Skeletal muscle satellite cell (primary cell): ENCODE data around the gene KRT39. TPM values are rescaled to one million over a fixed set of nuclear protein-coding genes. Genes with fewer than 3 reads are reported as not detected.

Experiments
- H3K27me3 ChIP-seq: 2 replicates; pipeline ENCODE4 v1.7.0; 2013; ENCODE audit warnings: low read length; ENCODE audit not compliant: control insufficient read depth, insufficient read depth
- H3K36me3 ChIP-seq: 2 replicates; pipeline ENCODE4 v1.7.0; 2013; ENCODE audit warnings: mild to moderate bottlenecking, control low read depth, low read length; ENCODE audit not compliant: insufficient read depth
- H3K4me1 ChIP-seq: 2 replicates; pipeline ENCODE4 v1.7.0; 2013; ENCODE audit warnings: low read length; ENCODE audit not compliant: control insufficient read depth, insufficient read depth
- H3K4me2 ChIP-seq: 2 replicates; pipeline ENCODE4 v1.7.0; 2013; ENCODE audit warnings: mild to moderate bottlenecking, low read length
- H3K4me3 ChIP-seq: 2 replicates; pipeline ENCODE4 v1.7.0; 2013; ENCODE audit warnings: low read length
- H3K9ac ChIP-seq: 2 replicates; pipeline ENCODE4 v1.7.0; 2013; ENCODE audit warnings: mild to moderate bottlenecking, low read depth, low read length, moderate library complexity
- H3K9me3 ChIP-seq: replicated peaks from 2 replicates; pipeline ENCODE4 v1.7.0; 2013; ENCODE audit warnings: mild to moderate bottlenecking, control low read depth, low read length
- total RNA-seq: library from RNA; depleted of rRNA; stranded (reverse); fragments of >200 nt; gene quantifications from 2 replicates; pipeline ENCODE4 v1.2.3, GENCODE V29; 2012; rRNA removed

Gene KRT39
- total RNA-seq = not detected in 2 replicates

DNA sequence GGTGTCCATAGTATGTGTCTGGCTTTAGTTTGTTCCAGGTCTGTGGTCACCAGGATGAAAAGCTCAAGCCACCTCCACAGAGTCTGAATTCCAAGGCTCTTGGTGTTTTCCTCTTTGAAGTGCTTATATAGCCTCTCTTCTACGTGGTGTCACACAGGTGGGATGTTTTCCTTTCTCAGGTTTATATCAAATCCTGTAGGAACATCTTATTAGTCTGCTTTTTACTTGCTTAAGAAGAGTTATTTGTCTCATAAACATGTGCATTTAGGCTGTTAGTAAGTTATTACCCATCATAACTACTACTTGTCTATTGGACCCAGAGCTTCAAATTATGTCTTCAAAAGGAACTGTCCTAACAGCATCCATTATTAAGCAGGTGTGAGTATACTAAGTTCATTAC is at the start of gene KRT39:
TSS of gene KRT39 (minus strand) at position 101 of the 400 bp plus-strand sequence. CDS start at position 9, 92 bp downstream.
- Histone ChIP-seq H3K36me3 (no peaks in the 10 kb centered on the region), H3K4me1 (peaks cover 7% of the 10 kb centered on the region), H3K9me3 (no peaks in the 10 kb centered on the region), H3K4me2 (no peak within 1 kb of the TSS), H3K9ac (no peak within 1 kb of the TSS), H3K4me3 (no peak within 1 kb of the TSS), H3K27me3 (no peaks in the 10 kb centered on the region)

DNA sequence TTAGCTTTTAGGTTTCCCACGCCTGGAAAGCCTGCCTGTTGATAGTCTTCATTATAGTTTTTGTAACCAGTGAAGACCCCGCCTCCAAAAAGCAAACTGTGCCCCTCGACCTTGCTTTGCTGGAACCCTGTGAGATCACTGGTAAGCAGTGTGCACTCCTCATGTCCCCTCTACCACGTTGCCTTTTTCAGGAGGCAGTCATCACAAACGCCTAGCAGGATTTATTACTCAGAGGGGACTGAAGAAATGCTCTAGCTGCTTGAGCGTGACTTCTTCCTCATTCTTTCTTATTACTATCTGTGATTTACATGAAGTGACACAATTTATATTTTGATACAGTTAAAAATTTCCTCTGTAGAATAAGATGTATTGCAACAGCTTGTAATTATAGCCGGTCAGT is 48.7 kb upstream of the KRT39 start:
- no peaks in the 10 kb centered on the region for H3K9me3 ChIP-seq
- H3K4me2 ChIP-seq = no peak overlapping the region
- no peak overlapping the region for H3K9ac ChIP-seq
- H3K4me3 ChIP-seq = no peak overlapping the region
- no peaks in the 10 kb centered on the region for H3K27me3 ChIP-seq
- peaks cover 10% of the 10 kb centered on the region for H3K4me1 ChIP-seq
- H3K36me3 ChIP-seq = no peaks in the 10 kb centered on the region

DNA sequence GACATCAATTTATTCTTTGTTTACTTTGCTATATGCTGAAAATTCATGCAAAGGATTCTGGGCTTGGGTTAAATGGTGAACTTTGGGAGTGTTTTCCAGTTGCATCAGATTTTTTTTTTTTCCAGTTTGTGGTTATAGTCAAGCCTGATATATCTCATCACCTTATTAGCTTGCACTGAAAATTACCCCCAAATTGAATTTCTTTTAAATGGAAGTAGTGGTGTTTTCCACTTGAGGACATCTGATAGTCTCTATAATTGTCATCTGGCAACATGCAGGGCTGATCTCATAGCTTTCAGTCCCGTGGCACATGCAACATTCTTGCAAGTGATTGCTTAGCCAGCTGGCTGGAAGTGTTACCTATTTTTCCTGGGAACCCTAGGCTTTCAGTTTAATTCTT is 46.9 kb upstream of the KRT39 start:
- peaks cover 10% of the 10 kb centered on the region for H3K4me1 ChIP-seq
- H3K27me3 ChIP-seq = no peaks in the 10 kb centered on the region
- no peak overlapping the region for H3K4me3 ChIP-seq
- no peaks in the 10 kb centered on the region for H3K36me3 ChIP-seq
- H3K4me2 ChIP-seq = no peak overlapping the region
- H3K9ac ChIP-seq = no peak overlapping the region
- H3K9me3 ChIP-seq = no peaks in the 10 kb centered on the region

DNA sequence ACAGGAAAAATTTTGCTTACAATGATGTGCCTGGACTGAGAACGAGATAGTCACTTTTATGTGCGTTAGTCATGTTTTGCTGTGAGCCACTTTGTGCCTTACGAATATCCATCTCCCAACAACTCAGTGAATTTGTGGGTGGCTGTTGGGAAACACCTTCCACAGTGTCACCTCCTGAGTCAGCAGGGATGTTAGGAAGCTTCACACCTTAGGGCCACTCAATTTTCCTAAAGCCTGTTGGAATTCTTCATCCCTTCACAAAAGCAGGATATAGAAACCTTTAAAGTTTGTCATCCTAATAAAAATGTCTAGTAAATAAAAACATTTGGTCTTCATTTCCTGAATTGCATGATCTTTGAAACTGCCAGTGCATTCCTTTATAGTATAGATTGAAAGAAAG is 46.4 kb upstream of the KRT39 start:
- Histone ChIP-seq H3K4me3 (no peak overlapping the region), H3K4me1 (peaks cover 10% of the 10 kb centered on the region), H3K36me3 (no peaks in the 10 kb centered on the region), H3K27me3 (no peaks in the 10 kb centered on the region), H3K9me3 (no peaks in the 10 kb centered on the region), H3K4me2 (no peak overlapping the region), H3K9ac (no peak overlapping the region)

DNA sequence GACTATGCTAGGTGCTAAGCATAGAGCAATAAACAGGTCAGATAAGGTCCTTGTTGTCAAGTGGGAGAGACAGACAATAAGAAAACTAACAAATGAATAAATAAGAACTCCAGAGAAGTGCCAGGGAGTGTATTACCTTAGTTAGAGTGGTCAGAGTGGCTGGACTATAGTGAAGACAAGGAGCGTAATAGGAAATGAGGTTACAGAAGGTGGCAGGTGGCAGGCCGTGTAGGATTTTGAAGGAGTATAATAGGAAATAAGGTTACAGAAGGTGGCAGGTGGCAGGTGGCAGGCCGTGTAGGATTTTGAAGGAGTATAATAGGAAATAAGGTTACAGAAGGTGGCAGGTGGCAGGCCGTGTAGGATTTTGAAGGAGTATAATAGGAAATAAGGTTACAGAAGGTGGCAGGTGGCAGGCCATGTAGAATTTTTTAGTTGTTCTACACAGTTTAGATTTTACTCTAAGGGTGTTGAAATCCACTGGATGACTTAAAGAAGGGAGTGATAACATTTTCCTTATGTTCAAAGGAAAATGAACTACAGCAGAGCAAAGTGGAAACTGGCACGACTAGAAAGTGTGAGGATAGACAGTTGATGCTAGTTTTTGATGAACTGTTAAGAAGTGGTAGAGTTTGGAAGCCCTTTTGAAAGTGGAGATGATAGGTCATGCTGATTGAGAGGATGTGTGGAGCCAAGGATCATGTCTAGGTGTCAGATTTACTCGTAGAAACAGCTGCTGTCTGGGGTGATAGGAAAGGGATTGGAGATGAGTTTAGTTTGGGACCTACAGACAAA is 45.8 kb upstream of the KRT39 start:
- no peak overlapping the region for H3K4me3 ChIP-seq
- no peaks in the 10 kb centered on the region for H3K9me3 ChIP-seq
- H3K27me3 ChIP-seq = no peaks in the 10 kb centered on the region
- H3K4me2 ChIP-seq = no peak overlapping the region
- H3K4me1 ChIP-seq = peaks cover 10% of the 10 kb centered on the region
- H3K9ac ChIP-seq = no peak overlapping the region
- no peaks in the 10 kb centered on the region for H3K36me3 ChIP-seq

DNA sequence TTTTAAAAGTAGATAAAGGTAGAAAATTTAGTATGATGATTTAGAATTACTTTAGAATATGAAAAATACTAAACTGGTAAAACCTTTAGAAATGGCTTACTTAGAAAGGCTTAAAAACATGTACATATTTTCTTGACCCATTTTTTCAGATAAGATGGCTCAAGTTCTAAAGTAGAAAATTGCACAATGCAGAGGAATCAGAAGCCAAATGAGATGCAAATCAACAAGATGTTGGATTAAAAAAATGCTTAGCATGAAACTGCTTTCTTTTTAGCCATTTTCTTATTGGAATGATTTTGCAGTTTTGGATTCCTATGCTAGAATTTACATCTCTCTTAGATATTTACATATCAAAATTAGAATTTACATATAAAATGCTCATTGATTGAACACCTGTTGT is 43.7 kb upstream of the KRT39 start:
- H3K36me3 ChIP-seq = no peaks in the 10 kb centered on the region
- no peak overlapping the region for H3K4me3 ChIP-seq
- no peaks in the 10 kb centered on the region for H3K9me3 ChIP-seq
- no peak overlapping the region for H3K4me2 ChIP-seq
- peaks cover 10% of the 10 kb centered on the region for H3K4me1 ChIP-seq
- no peaks in the 10 kb centered on the region for H3K27me3 ChIP-seq
- H3K9ac ChIP-seq = no peak overlapping the region

DNA sequence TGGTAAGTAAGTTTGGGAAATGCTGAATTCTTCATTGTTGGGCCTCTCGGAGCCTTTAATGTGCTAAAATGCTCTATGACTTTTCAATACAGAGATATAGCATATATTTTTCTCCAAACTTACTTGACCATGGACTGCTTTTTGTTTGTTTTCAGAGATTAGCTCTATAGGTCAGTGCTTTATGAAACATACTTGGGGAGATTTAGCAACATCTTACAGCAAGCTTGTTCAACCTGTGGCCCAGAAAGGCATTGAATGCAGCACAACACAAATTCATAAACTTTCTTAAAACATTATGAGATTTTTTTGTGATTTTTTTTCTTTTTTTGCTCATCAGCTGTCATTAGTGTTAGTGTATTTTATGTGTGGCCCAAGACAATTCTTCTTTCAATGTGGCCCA is 43.2 kb upstream of the KRT39 start:
- H3K4me1 ChIP-seq = peaks cover 10% of the 10 kb centered on the region
- H3K27me3 ChIP-seq = no peaks in the 10 kb centered on the region
- H3K9me3 ChIP-seq = no peaks in the 10 kb centered on the region
- no peak overlapping the region for H3K4me2 ChIP-seq
- H3K4me3 ChIP-seq = no peak overlapping the region
- H3K36me3 ChIP-seq = no peaks in the 10 kb centered on the region
- no peak overlapping the region for H3K9ac ChIP-seq

DNA sequence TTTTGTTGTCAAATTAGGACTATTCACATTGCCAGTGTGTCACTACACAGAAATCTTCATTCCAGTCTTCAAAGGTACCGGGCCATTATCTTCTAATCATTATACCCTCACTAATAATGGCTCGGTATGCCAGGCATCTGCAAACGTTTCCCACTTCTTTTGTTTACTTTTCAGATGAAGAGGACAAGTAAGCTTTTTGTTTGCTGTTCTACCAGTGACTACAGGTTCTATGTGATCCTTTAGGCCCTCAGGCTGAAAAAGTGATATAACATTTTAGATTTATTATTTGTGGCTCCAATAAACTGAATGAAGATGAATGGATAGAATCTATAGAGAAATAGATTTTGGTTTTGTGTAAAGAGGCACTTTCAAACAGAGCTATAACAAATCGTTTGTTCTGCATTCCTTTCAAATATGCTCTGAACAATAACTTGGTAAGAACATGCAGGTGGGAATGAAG is 42.6 kb upstream of the KRT39 start:
- H3K4me1 ChIP-seq = peaks cover 10% of the 10 kb centered on the region
- H3K27me3 ChIP-seq = no peaks in the 10 kb centered on the region
- no peak overlapping the region for H3K9ac ChIP-seq
- H3K4me2 ChIP-seq = no peak overlapping the region
- H3K4me3 ChIP-seq = no peak overlapping the region
- H3K9me3 ChIP-seq = no peaks in the 10 kb centered on the region
- H3K36me3 ChIP-seq = no peaks in the 10 kb centered on the region

DNA sequence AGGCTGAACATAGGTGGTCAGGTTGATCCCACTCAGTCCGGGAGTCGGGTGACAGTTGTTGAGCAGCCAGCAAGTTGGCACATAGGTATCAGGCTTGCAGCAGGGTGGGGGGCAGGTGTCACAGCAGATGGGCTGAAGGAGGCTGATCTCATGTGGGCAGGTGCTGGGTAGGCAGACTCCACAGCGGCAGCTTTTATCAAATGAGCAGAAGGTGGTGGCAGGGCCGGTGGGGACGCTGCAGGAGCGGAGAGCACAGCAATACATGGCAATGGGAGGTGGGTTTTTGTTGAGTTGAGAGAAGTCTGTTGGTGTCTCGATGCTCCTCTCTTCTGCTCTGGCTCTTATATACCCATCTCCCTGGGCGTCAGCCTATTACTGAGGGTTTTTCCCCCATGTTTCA is 42.1 kb upstream of the KRT39 start, which contains the start of gene KRTAP3-1:
TSS of gene KRTAP3-1 (minus strand) at position 318 of the 400 bp plus-strand sequence. CDS start at position 264, 54 bp downstream.
- Histone ChIP-seq H3K4me2 (no peak within 1 kb of the TSS), H3K36me3 (no peaks in the 10 kb centered on the region), H3K9me3 (no peaks in the 10 kb centered on the region), H3K27me3 (no peaks in the 10 kb centered on the region), H3K4me1 (peaks cover 13% of the 10 kb centered on the region), H3K4me3 (no peak within 1 kb of the TSS), H3K9ac (no peak within 1 kb of the TSS)

DNA sequence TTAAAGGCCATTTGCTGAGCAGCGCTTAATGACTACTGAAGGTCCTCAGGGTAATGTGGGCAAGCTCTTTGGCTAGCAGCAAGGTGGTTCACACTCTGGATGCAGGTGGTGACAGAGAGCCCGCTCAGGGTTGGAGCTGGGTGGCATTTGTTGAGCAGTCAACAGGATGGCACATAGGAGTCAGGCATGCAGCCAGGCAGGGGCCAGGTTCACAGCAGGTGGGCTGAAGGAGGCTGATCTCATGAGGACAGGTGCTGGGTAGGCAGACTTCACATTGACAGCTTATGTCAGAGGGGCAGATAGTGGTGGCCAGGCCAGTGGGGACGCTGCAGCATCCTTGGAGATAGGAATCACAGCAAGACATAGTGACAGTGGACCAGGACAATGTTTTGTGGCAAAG is 37.6 kb upstream of the KRT39 start:
- Histone ChIP-seq H3K9ac (no peak overlapping the region), H3K4me1 (peaks cover 34% of the 10 kb centered on the region), H3K9me3 (no peaks in the 10 kb centered on the region), H3K4me3 (no peak overlapping the region), H3K27me3 (no peaks in the 10 kb centered on the region), H3K4me2 (no peak overlapping the region), H3K36me3 (no peaks in the 10 kb centered on the region)

DNA sequence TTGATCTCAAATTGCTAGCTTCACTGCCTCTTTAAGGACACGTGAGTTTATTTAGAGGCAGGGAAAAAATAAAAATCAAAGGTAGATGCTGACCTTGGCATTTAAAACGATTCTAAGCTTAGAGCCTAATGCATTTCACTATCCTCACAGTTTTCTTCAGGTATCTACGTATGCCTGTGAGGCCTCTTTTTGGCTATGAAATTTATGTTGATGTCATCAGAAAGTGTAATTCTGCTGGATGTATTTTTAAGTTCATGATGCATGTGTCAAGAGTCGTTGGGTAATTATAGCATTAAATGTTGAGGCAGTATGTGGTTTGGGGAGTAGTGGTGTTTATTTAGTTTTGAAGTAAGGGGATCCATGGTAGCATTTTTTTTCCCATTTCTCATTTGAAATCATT is 37.2 kb upstream of the KRT39 start:
- H3K36me3 ChIP-seq = no peaks in the 10 kb centered on the region
- H3K4me1 ChIP-seq = peaks cover 34% of the 10 kb centered on the region
- H3K27me3 ChIP-seq = no peaks in the 10 kb centered on the region
- H3K4me3 ChIP-seq = no peak overlapping the region
- no peaks in the 10 kb centered on the region for H3K9me3 ChIP-seq
- H3K4me2 ChIP-seq = no peak overlapping the region
- no peak overlapping the region for H3K9ac ChIP-seq

DNA sequence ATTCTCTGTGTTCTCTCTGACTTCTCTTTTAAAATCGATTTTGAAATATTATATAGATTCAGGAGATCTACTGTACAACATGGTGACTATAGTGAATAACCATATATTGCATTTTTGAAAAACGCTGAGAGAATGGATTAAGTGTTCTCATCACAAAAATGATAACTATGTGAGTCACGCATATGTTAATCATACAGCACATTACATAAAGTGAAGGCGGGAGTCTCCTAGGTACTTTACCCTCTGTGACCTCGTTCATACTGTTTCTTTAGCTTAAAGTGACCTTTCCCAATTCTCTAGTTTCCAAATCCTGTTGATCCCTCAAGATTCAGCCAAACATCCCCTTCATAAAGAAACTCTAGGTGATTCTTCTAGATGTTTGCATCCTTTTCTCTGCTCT is 36.1 kb upstream of the KRT39 start:
- Histone ChIP-seq H3K4me1 (peaks cover 34% of the 10 kb centered on the region), H3K4me2 (peak overlapping the region; percentile 34), H3K9ac (no peak overlapping the region), H3K4me3 (no peak overlapping the region), H3K9me3 (no peaks in the 10 kb centered on the region), H3K27me3 (no peaks in the 10 kb centered on the region), H3K36me3 (no peaks in the 10 kb centered on the region)
